ENCODE results near the gene TGFB1.
"Not testable (repeated sequence)": the region's sequence is repeated elsewhere in the genome, so short reads cannot be mapped to it uniquely, and the experiment has no call there.

TGFB1 gene

GRCh38 chr19:41352609-41353465 is 885 bp downstream of the TGFB1 start:
- Histone ChIP-seq H3K27me3 (ENCODE audit: control insufficient read depth, insufficient read depth, low read length) (peaks cover 19% of the 10 kb centered on the region), H3K9ac (ENCODE audit: low read depth, low read length) (peak overlapping the region; percentile 73), H3K4me3 (ENCODE audit: low read depth, low read length) (peak overlapping the region; percentile 52), H3K36me3 (ENCODE audit: control insufficient read depth, insufficient read depth, low read length) (no peaks in the 10 kb centered on the region), H3K4me1 (ENCODE audit: control insufficient read depth, insufficient read depth, low read length) (peaks cover 3% of the 10 kb centered on the region), H3K9me3 (ENCODE audit: control insufficient read depth, insufficient read depth, low read length) (no peaks in the 10 kb centered on the region)

GRCh38 chr19:41352279-41352608 is 1.5 kb downstream of the TGFB1 start:
- Histone ChIP-seq H3K36me3 (ENCODE audit: control insufficient read depth, insufficient read depth, low read length) (no peaks in the 10 kb centered on the region), H3K4me1 (ENCODE audit: control insufficient read depth, insufficient read depth, low read length) (peaks cover 3% of the 10 kb centered on the region), H3K9me3 (ENCODE audit: control insufficient read depth, insufficient read depth, low read length) (no peaks in the 10 kb centered on the region), H3K9ac (ENCODE audit: low read depth, low read length) (no peak overlapping the region), H3K4me3 (ENCODE audit: low read depth, low read length) (peak overlapping the region; percentile 52), H3K27me3 (ENCODE audit: control insufficient read depth, insufficient read depth, low read length) (peaks cover 19% of the 10 kb centered on the region)

- peaks cover 19% of the 10 kb centered on the region for H3K27me3 ChIP-seq (ENCODE audit: control insufficient read depth, insufficient read depth, low read length)
- H3K9me3 ChIP-seq (ENCODE audit: control insufficient read depth, insufficient read depth, low read length), result no peaks in the 10 kb centered on the region
- no peaks in the 10 kb centered on the region for H3K36me3 ChIP-seq (ENCODE audit: control insufficient read depth, insufficient read depth, low read length)
- H3K4me1 ChIP-seq (ENCODE audit: control insufficient read depth, insufficient read depth, low read length), result peaks cover 3% of the 10 kb centered on the region
- no peak overlapping the region for H3K9ac ChIP-seq (ENCODE audit: low read depth, low read length)
- peak overlapping the region; percentile 52 for H3K4me3 ChIP-seq (ENCODE audit: low read depth, low read length)
Measured at GRCh38 chr19:41351339-41352245, 2.1 kb downstream of the TGFB1 start.

- peak overlapping the region; percentile 52 for H3K4me3 ChIP-seq (ENCODE audit: low read depth, low read length)
- no peaks in the 10 kb centered on the region for H3K36me3 ChIP-seq (ENCODE audit: control insufficient read depth, insufficient read depth, low read length)
Measured at GRCh38 chr19:41350735-41351338, 2.9 kb downstream of the TGFB1 start.

GRCh38 chr19:41346916-41347315 is 6.8 kb downstream of the TGFB1 start:
- not testable (repeated sequence) for H3K36me3 ChIP-seq (ENCODE audit: control insufficient read depth, insufficient read depth, low read length); H3K9me3 ChIP-seq (ENCODE audit: control insufficient read depth, insufficient read depth, low read length); H3K9ac ChIP-seq (ENCODE audit: low read depth, low read length); H3K4me1 ChIP-seq (ENCODE audit: control insufficient read depth, insufficient read depth, low read length); H3K4me3 ChIP-seq (ENCODE audit: low read depth, low read length)
- H3K27me3 ChIP-seq (ENCODE audit: control insufficient read depth, insufficient read depth, low read length), result peaks cover 12% of the 10 kb centered on the region

More at GRCh38 chr19:41350735-41351338, 2.9 kb downstream of the TGFB1 start:
- peaks cover 3% of the 10 kb centered on the region for H3K4me1 ChIP-seq (ENCODE audit: control insufficient read depth, insufficient read depth, low read length)
- H3K27me3 ChIP-seq (ENCODE audit: control insufficient read depth, insufficient read depth, low read length), result peaks cover 19% of the 10 kb centered on the region
- no peak overlapping the region for H3K9ac ChIP-seq (ENCODE audit: low read depth, low read length)
- H3K9me3 ChIP-seq (ENCODE audit: control insufficient read depth, insufficient read depth, low read length), result no peaks in the 10 kb centered on the region

GRCh38 chr19:41344162-41344561 is 9.6 kb downstream of the TGFB1 start:
- no peaks in the 10 kb centered on the region for H3K27me3 ChIP-seq (ENCODE audit: control insufficient read depth, insufficient read depth, low read length)
- H3K36me3 ChIP-seq (ENCODE audit: control insufficient read depth, insufficient read depth, low read length), result no peaks in the 10 kb centered on the region
- H3K9ac ChIP-seq (ENCODE audit: low read depth, low read length), result no peak overlapping the region
- H3K4me3 ChIP-seq (ENCODE audit: low read depth, low read length), result no peak overlapping the region
- H3K4me1 ChIP-seq (ENCODE audit: control insufficient read depth, insufficient read depth, low read length), result no peaks in the 10 kb centered on the region
- H3K9me3 ChIP-seq (ENCODE audit: control insufficient read depth, insufficient read depth, low read length), result no peaks in the 10 kb centered on the region

- Histone ChIP-seq H3K4me3 (ENCODE audit: low read depth, low read length) (no peak overlapping the region), H3K27me3 (ENCODE audit: control insufficient read depth, insufficient read depth, low read length) (no peaks in the 10 kb centered on the region), H3K4me1 (ENCODE audit: control insufficient read depth, insufficient read depth, low read length) (no peaks in the 10 kb centered on the region), H3K9ac (ENCODE audit: low read depth, low read length) (no peak overlapping the region), H3K36me3 (ENCODE audit: control insufficient read depth, insufficient read depth, low read length) (no peaks in the 10 kb centered on the region), H3K9me3 (ENCODE audit: control insufficient read depth, insufficient read depth, low read length) (no peaks in the 10 kb centered on the region)
Measured at GRCh38 chr19:41341669-41342490, 11.8 kb downstream of the TGFB1 start.

GRCh38 chr19:41339936-41340335 is 13.8 kb downstream of the TGFB1 start:
- Histone ChIP-seq H3K9ac (ENCODE audit: low read depth, low read length) (no peak overlapping the region), H3K4me1 (ENCODE audit: control insufficient read depth, insufficient read depth, low read length) (no peaks in the 10 kb centered on the region), H3K36me3 (ENCODE audit: control insufficient read depth, insufficient read depth, low read length) (no peaks in the 10 kb centered on the region), H3K9me3 (ENCODE audit: control insufficient read depth, insufficient read depth, low read length) (no peaks in the 10 kb centered on the region), H3K27me3 (ENCODE audit: control insufficient read depth, insufficient read depth, low read length) (no peaks in the 10 kb centered on the region), H3K4me3 (ENCODE audit: low read depth, low read length) (no peak overlapping the region)

- Histone ChIP-seq H3K36me3 (ENCODE audit: control insufficient read depth, insufficient read depth, low read length) (peaks cover 2% of the 10 kb centered on the region), H3K27me3 (ENCODE audit: control insufficient read depth, insufficient read depth, low read length) (peaks cover 2% of the 10 kb centered on the region), H3K9ac (ENCODE audit: low read depth, low read length) (no peak overlapping the region), H3K9me3 (ENCODE audit: control insufficient read depth, insufficient read depth, low read length) (no peaks in the 10 kb centered on the region), H3K4me3 (ENCODE audit: low read depth, low read length) (no peak overlapping the region), H3K4me1 (ENCODE audit: control insufficient read depth, insufficient read depth, low read length) (peaks cover 2% of the 10 kb centered on the region)
Measured at GRCh38 chr19:41335467-41335866, 18.3 kb downstream of the TGFB1 start.

GRCh38 chr19:41334793-41335192 is 18.9 kb downstream of the TGFB1 start:
- Histone ChIP-seq H3K36me3 (ENCODE audit: control insufficient read depth, insufficient read depth, low read length) (peaks cover 2% of the 10 kb centered on the region), H3K9ac (ENCODE audit: low read depth, low read length) (no peak overlapping the region), H3K4me1 (ENCODE audit: control insufficient read depth, insufficient read depth, low read length) (peaks cover 2% of the 10 kb centered on the region), H3K9me3 (ENCODE audit: control insufficient read depth, insufficient read depth, low read length) (no peaks in the 10 kb centered on the region), H3K27me3 (ENCODE audit: control insufficient read depth, insufficient read depth, low read length) (peaks cover 2% of the 10 kb centered on the region), H3K4me3 (ENCODE audit: low read depth, low read length) (no peak overlapping the region)

GRCh38 chr19:41332468-41332867 is 21.3 kb downstream of the TGFB1 start:
- Histone ChIP-seq H3K9ac (ENCODE audit: low read depth, low read length) (no peak overlapping the region), H3K4me1 (ENCODE audit: control insufficient read depth, insufficient read depth, low read length) (peaks cover 6% of the 10 kb centered on the region), H3K36me3 (ENCODE audit: control insufficient read depth, insufficient read depth, low read length) (peaks cover 2% of the 10 kb centered on the region)

More at GRCh38 chr19:41332468-41332867, 21.3 kb downstream of the TGFB1 start:
- no peaks in the 10 kb centered on the region for H3K9me3 ChIP-seq (ENCODE audit: control insufficient read depth, insufficient read depth, low read length)
- peaks cover 2% of the 10 kb centered on the region for H3K27me3 ChIP-seq (ENCODE audit: control insufficient read depth, insufficient read depth, low read length)
- no peak overlapping the region for H3K4me3 ChIP-seq (ENCODE audit: low read depth, low read length)
